K562 (cell line): Measurements from ENCODE around the gene PPEF2. TPM values are rescaled to one million over a fixed set of nuclear protein-coding genes. Genes with fewer than 3 reads are reported as not detected.

Experiments
- ATAC-seq: fragments of 200-7000 bp; cut with Tn5 transposase; 3 replicates; pipeline ENCODE4 v1.9.1; 2020; ENCODE audit warnings: moderate library complexity
- BruUV-seq: library from RNA; stranded (reverse); fragments of 400-500 nt; replicated peaks from 2 replicates; lab custom pipeline; 2021; lab: Mats Ljungman, UMichigan
- CTCF ChIA-PET: fragments of 300-600 bp; formaldehyde crosslinking; extraction: SDS; loops from one replicate; lab custom pipeline; 2021; ENCODE audit warnings: low intra/inter-chr PET ratio; lab: Yijun Ruan, JAX
- POLR2A ChIA-PET: fragments of 300-600, 350-650 bp; sonication (Branson Sonifier 250); formaldehyde crosslinking; extraction: SDS; loops from one replicate; lab custom pipeline; 2021; ENCODE audit warnings: antibody characterized with exemption, inconsistent platforms; lab: Yijun Ruan, JAX
- DNase-seq, 4 experiments: peaks; one replicate each; pipeline versions ENCODE4 v3.0.0 to v3.0.0-alpha.2; 2011 to 2018; ENCODE audit warnings: low spot score in 3 of 4, mixed read lengths in 3 of 4; ENCODE audit errors: extremely low read depth in 1 of 4
- FAIRE-seq: peaks from 2 replicates; lab custom pipeline; 2011; peaks lifted over from hg19 to GRCh38; lab: Jason Lieb, UNC
- H2AFZ ChIP-seq: 2 replicates; pipeline ENCODE4 v1.6.0; 2011; ENCODE audit warnings: low read depth, low read length, control low read depth, inconsistent platforms
- H3K27ac ChIP-seq: fragments of 200-600 bp; 3 replicates; pipeline ENCODE4 v1.8.0; 2011; ENCODE audit warnings: low read depth, mild to moderate bottlenecking, control low read depth, inconsistent platforms, low read length, moderate library complexity, mixed read lengths; ENCODE audit errors: extremely low read depth
- H3K27me3 ChIP-seq, 2 experiments: fragments of 300-600 bp in 1 of 2; 2 replicates in 1 of 2; 3 replicates in 1 of 2; pipeline versions ENCODE4 v1.6.0 to v1.8.0; 2011; ENCODE audit warnings: inconsistent platforms in 2 of 2, low read length in 2 of 2, mild to moderate bottlenecking in 1 of 2, mixed read lengths in 1 of 2, moderate library complexity in 1 of 2; ENCODE audit not compliant: control insufficient read depth in 2 of 2, insufficient read depth in 2 of 2
- H3K36me3 ChIP-seq: fragments of 300-600 bp; 3 replicates; pipeline ENCODE4 v1.8.0; 2011; ENCODE audit warnings: mild to moderate bottlenecking, low read length, inconsistent platforms; ENCODE audit not compliant: control insufficient read depth, insufficient read depth
- H3K4me1 ChIP-seq, 2 experiments: fragments of 200-600 bp in 1 of 2; replicated peaks in 1 of 2; 2 replicates in 1 of 2; 3 replicates in 1 of 2; pipeline versions ENCODE4 v1.5.1 to v1.8.0; 2011; ENCODE audit warnings: inconsistent platforms in 2 of 2, low read length in 2 of 2, mild to moderate bottlenecking in 1 of 2, mixed read lengths in 1 of 2, moderate library complexity in 1 of 2; ENCODE audit not compliant: control insufficient read depth in 2 of 2, insufficient read depth in 2 of 2
- H3K4me2 ChIP-seq: 2 replicates; pipeline ENCODE4 v1.6.1; 2011; ENCODE audit warnings: low read length, control low read depth, inconsistent platforms, mixed read lengths; ENCODE audit not compliant: insufficient read depth
- H3K4me3 ChIP-seq: fragments of 200-600 bp; sonication (generic), shearing (Covaris generic); 2 replicates; pipeline ENCODE4 v1.5.1; 2016; ENCODE audit warnings: control low read depth, inconsistent platforms
- H3K79me2 ChIP-seq: fragments of 200-600 bp; 3 replicates; pipeline ENCODE4 v1.8.0; 2011; ENCODE audit warnings: low read length, inconsistent platforms; ENCODE audit not compliant: control insufficient read depth, insufficient read depth
- H3K9ac ChIP-seq, 2 experiments: 2 replicates each; pipeline versions ENCODE4 v1.6.0 to v1.6.1; 2011; ENCODE audit warnings: low read depth in 2 of 2, low read length in 2 of 2, control low read depth in 1 of 2, inconsistent platforms in 1 of 2, mild to moderate bottlenecking in 1 of 2, mixed read lengths in 1 of 2; ENCODE audit not compliant: insufficient read depth in 1 of 2
- H3K9me1 ChIP-seq: one replicate; pipeline ENCODE4 v1.6.0; 2011; ENCODE audit warnings: inconsistent platforms, mild to moderate bottlenecking, low read length, moderate library complexity; ENCODE audit not compliant: control insufficient read depth, insufficient read depth
- H3K9me3 ChIP-seq: replicated peaks from 2 replicates; pipeline ENCODE4 v1.5.1; 2011; ENCODE audit warnings: low read depth, low read length, inconsistent platforms; ENCODE audit not compliant: control insufficient read depth, insufficient read depth
- H4K20me1 ChIP-seq: replicated peaks from 2 replicates; pipeline ENCODE4 v1.6.1; 2011; ENCODE audit warnings: low read length, inconsistent platforms, mixed read lengths; ENCODE audit not compliant: control insufficient read depth, insufficient read depth
- CHD4 ChIP-seq: fragments of 200-600 bp; sonication (generic); IDR thresholded peaks from 3 replicates; pipeline ENCODE4 v1.6.1; 2012; ENCODE audit warnings: low read depth, mild to moderate bottlenecking, mixed read lengths, low read length, inconsistent platforms; ENCODE audit not compliant: insufficient read depth, insufficient replicate concordance, poor library complexity, severe bottlenecking
- GTF3C2 ChIP-seq: IDR thresholded peaks from 3 replicates; pipeline ENCODE4 v1.6.1; 2011; ENCODE audit warnings: borderline replicate concordance, mild to moderate bottlenecking, moderate library complexity; ENCODE audit not compliant: insufficient read length; ENCODE audit errors: extremely low read depth
- HMBOX1 ChIP-seq: sonication (generic); IDR thresholded peaks from 2 replicates; pipeline ENCODE4 v1.6.1; 2016
- KDM4B ChIP-seq, 2 experiments: fragments of 450-650 bp in 1 of 2; sonication (generic) in 1 of 2; IDR thresholded peaks; 2 replicates each; pipeline ENCODE4 v1.6.1; 2016 to 2017; ENCODE audit warnings: borderline replicate concordance in 2 of 2, antibody characterized with exemption in 1 of 2, low read depth in 1 of 2, mild to moderate bottlenecking in 1 of 2
- MAFG ChIP-seq: fragments of 450-650 bp; conservative IDR thresholded peaks from 2 replicates; pipeline ENCODE4 v1.6.1; 2016; ENCODE audit warnings: missing genetic modification characterization, missing compliant biosample characterization
- NEUROD1 ChIP-seq: fragments of 150-350 bp; IDR thresholded peaks from 2 replicates; pipeline ENCODE4 v1.6.1; 2014; ENCODE audit warnings: borderline replicate concordance, low read length, low read depth; ENCODE audit not compliant: partially characterized antibody
- NFE2 ChIP-seq: IDR thresholded peaks from 2 replicates; pipeline ENCODE4 v1.6.1; 2014; ENCODE audit warnings: antibody characterized with exemption, low read depth
- RFX1 ChIP-seq: fragments of 450-650 bp; IDR thresholded peaks from 2 replicates; pipeline ENCODE4 v1.6.1; 2016; ENCODE audit warnings: mild to moderate bottlenecking, moderate library complexity
- SOX6 ChIP-seq: fragments of 450-650 bp; IDR thresholded peaks from 2 replicates; pipeline ENCODE4 v1.6.1; 2014; ENCODE audit warnings: mild to moderate bottlenecking
- ZNF274 ChIP-seq: IDR thresholded peaks from 2 replicates; pipeline ENCODE4 v1.6.1; 2011; ENCODE audit warnings: low read depth, mild to moderate bottlenecking, low read length, moderate library complexity, borderline replicate concordance
- ZNF592 ChIP-seq: fragments of 450-650 bp; IDR thresholded peaks from 2 replicates; pipeline ENCODE4 v1.6.1; 2017; ENCODE audit warnings: antibody characterized with exemption, mild to moderate bottlenecking
- WGBS: fragments of 100-300 bp; shearing (Covaris generic); methylation state at CpG from one replicate; pipeline ENCODE4 v1.1.6; 2016; ENCODE audit warnings: low coverage, mixed read lengths; ENCODE audit not compliant: insufficient coverage; ENCODE audit errors: missing lambda C conversion rate; 5-methylcytosine and 5-hydroxymethylcytosine counted together
- in situ Hi-C: fragments of 300-500 bp; cut with MboI; formaldehyde crosslinking; loops from 4 replicates; pipeline ENCODE4 v1.15.0; 2018; ENCODE audit warnings: inconsistent platforms, mixed read lengths
- intact Hi-C: fragments of 100-400 bp; cut with micrococcal nuclease; formaldehyde crosslinking; loops from 2 replicates; pipeline ENCODE4 v1.14.2; 2022
- polyA plus RNA-seq, 8 experiments: library from polyadenylated mRNA; depleted of rRNA in 4 of 8; stranded (reverse) in 5 of 8; unstranded in 3 of 8; fragments of >200 nt; fragmentation: Nextera tagmentation in 2 of 8; fragmentation: Illumina TruSeq in 1 of 8; extraction: Ambion mirVana in 2 of 8; extraction: Trizol in 1 of 8; gene quantifications; 2 replicates each; pipeline versions ENCODE4 v1.2.1 to v1.2.3, GENCODE V29; 2011 to 2014; ENCODE audit warnings: inconsistent platforms in 1 of 8, missing spikeins in 1 of 8
- total RNA-seq, 7 experiments: library from RNA; depleted of rRNA in 6 of 7; stranded (reverse); fragments of >200 nt in 6 of 7; fragmentation: Illumina TruSeq in 2 of 7; extraction: Trizol in 2 of 7; gene quantifications; 2 replicates each; pipeline versions ENCODE4 v1.2.1 to v1.2.3, GENCODE V29; 2011 to 2021; ENCODE audit warnings: low replicate concordance in 1 of 7

The PPEF2 gene
- total and polyA plus RNA-seq, 9 of the 15 experiments (the other 6 are each of a cell fraction or from before 2014, with no cell fraction given): not detected

GRCh38 chr4:75841641-75842520, 60.4 kb downstream of the PPEF2 start:
- H3K9me1 ChIP-seq: no peaks in the 10 kb centered on the region
- peak overlapping the region; percentile 53; the same call in 2 of the 3 replicates for H3K27ac ChIP-seq
- peak overlapping the region; percentile 97 for H2AFZ ChIP-seq
- no peak overlapping the region for H3K4me3 ChIP-seq
- no peaks in the 10 kb centered on the region for H3K36me3 ChIP-seq
- H4K20me1 ChIP-seq: no peaks in the 10 kb centered on the region
- no peaks in the 10 kb centered on the region for H3K9me3 ChIP-seq
- CTCF ChIA-PET: interaction anchor here (0.6 kb wide), 1 partner anchor 225 kb away, joined by 3 read pairs; no protein-coding TSS in a partner anchor
- H3K4me2 ChIP-seq: peak overlapping the region; percentile 60
- ATAC-seq (peak; percentile 59), FAIRE-seq (peak; percentile 78), DNase-seq (peak in 2 of 4 experiments; percentile 34 to 35)
- H3K27me3 ChIP-seq: no peaks in the 10 kb centered on the region
- in situ Hi-C loops: no loop called here
- no TSS peak for BruUV-seq
- H3K9ac ChIP-seq: no peak overlapping the region
- intact Hi-C loops: no loop called here
- POLR2A ChIA-PET: interaction anchor here (0.6 kb wide), 1 partner anchor 86 kb away, joined by 4 read pairs; no protein-coding TSS in a partner anchor
- 32% methylated on average over 8 of the region's 8 CpGs for WGBS
- H3K4me1 ChIP-seq: peaks cover 0 to 12% of the 10 kb centered on the region in 2 experiments; a peak in 3 of 5 replicates
- no peaks in the 10 kb centered on the region for H3K79me2 ChIP-seq
- TF ChIP-seq CHD4 (no peak), NFE2 (peak; percentile 91), MAFG (peak; percentile 95), KDM4B (IDR thresholded peaks at IDR 0.05; ENCODE audit: borderline replicate concordance in 2 of 2, low read depth in 1 of 2) (no peak), ZNF274 (no peak), GTF3C2 (no peak), SOX6 (peak; percentile 19; the same call in 1 of the 2 replicates), ZNF592 (peak; percentile 46; the same call in 1 of the 2 replicates), HMBOX1 (peak; percentile 39; the same call in 1 of the 2 replicates), NEUROD1 (no peak), RFX1 (peak; percentile 54)
